ENCODE results near the gene SLC25A12. TPM values are rescaled to one million over a fixed set of nuclear protein-coding genes. Genes with fewer than 3 reads are reported as not detected.

The SLC25A12 gene
- total and polyA plus RNA-seq, 9 of the 15 experiments (the other 6 are each of a cell fraction or from before 2014, with no cell fraction given), result 13.5 to 36.5 (median 21.7) TPM

GRCh38 chr2:171922230-171923022, 28.4 kb upstream of the SLC25A12 start, which contains the start of gene HAT1 (continued):
- peak; percentile 8; the same call in 1 of the 2 replicates for TF ChIP-seq ARID3A (IDR thresholded peaks at IDR 0.05; ENCODE audit: borderline replicate concordance, low read depth, low read length)
- no peak for TF ChIP-seq ZNF184 (CRISPR knock-in tag; IDR thresholded peaks at IDR 0.05)
- TF ChIP-seq RBFOX2 (IDR thresholded peaks at IDR 0.05; ENCODE audit: low read depth, low read length), result peak; percentile 97
- peak; percentile 53; the same call in 1 of the 2 replicates for TF ChIP-seq LCOR (CRISPR knock-in tag; IDR thresholded peaks at IDR 0.05)
- peak; percentile 81 for TF ChIP-seq PML (IDR thresholded peaks at IDR 0.05; ENCODE audit: low read length)
- peak; percentile 71; the same call in 1 of the 2 replicates for TF ChIP-seq ZNF12 (CRISPR knock-in tag; IDR thresholded peaks at IDR 0.05)
- TF ChIP-seq ETV5 (CRISPR knock-in tag; IDR thresholded peaks at IDR 0.05; ENCODE audit: low read depth), result peak; percentile 90
- 0 out of 2 replicates have a peak, but pooled peaks have one; percentile 41 for TF ChIP-seq SMAD4 (CRISPR knock-in tag; conservative IDR thresholded peaks at IDR 0.05)
- no peak for TF ChIP-seq POLR3G (IDR thresholded peaks at IDR 0.05; ENCODE audit: extremely low read depth, insufficient read length, insufficient replicate concordance)
- peak; percentile 52 to 73; a peak in 3 of 4 replicates for TF ChIP-seq MAZ (CRISPR knock-in tag; conservative IDR thresholded peaks at IDR 0.05 in 1 of 2, IDR thresholded peaks at IDR 0.05 in 1 of 2)
- TF ChIP-seq HDAC6 (IDR thresholded peaks at IDR 0.05; ENCODE audit: low read depth, low read length), result no peak
- TF ChIP-seq XRCC4 (IDR thresholded peaks at IDR 0.05; ENCODE audit: extremely low read depth, insufficient read depth, insufficient read length), result no peak
- peak; percentile 41; the same call in 1 of the 2 replicates for TF ChIP-seq NBN (IDR thresholded peaks at IDR 0.05; ENCODE audit: low read depth)
- TF ChIP-seq HINFP (tag; conservative IDR thresholded peaks at IDR 0.05; ENCODE audit: low read depth), result 0 out of 2 replicates have a peak, but pooled peaks have one; percentile 7
- no peak for TF ChIP-seq NR4A1 (CRISPR knock-in tag; IDR thresholded peaks at IDR 0.05)
- 0 out of 2 replicates have a peak, but pooled peaks have one; percentile 58 for TF ChIP-seq NR4A1 (tag; IDR thresholded peaks at IDR 0.05)
- TF ChIP-seq ATF3 (IDR thresholded peaks at IDR 0.05), result peak; percentile 66
- TF ChIP-seq ATF3 (CRISPR knock-in tag; conservative IDR thresholded peaks at IDR 0.05), result no peak; the same call in 1 of the 2 replicates
- no peak for TF ChIP-seq IFI16 (CRISPR knock-in tag; IDR thresholded peaks at IDR 0.05)
- TF ChIP-seq ZEB2 (IDR thresholded peaks at IDR 0.05), result 0 out of 2 replicates have a peak, but pooled peaks have one; percentile 12
- no peak for TF ChIP-seq CREB5 (CRISPR knock-in tag; IDR thresholded peaks at IDR 0.05)
- peak; percentile 84 for TF ChIP-seq POLR2B (IDR thresholded peaks at IDR 0.05; ENCODE audit: low read depth, partially characterized antibody)
- no peak for TF ChIP-seq NUFIP1 (IDR thresholded peaks at IDR 0.05; ENCODE audit: partially characterized antibody)

Data from K562 (cell line).